Measurements from ENCODE around the gene HYAL3.

DNA sequence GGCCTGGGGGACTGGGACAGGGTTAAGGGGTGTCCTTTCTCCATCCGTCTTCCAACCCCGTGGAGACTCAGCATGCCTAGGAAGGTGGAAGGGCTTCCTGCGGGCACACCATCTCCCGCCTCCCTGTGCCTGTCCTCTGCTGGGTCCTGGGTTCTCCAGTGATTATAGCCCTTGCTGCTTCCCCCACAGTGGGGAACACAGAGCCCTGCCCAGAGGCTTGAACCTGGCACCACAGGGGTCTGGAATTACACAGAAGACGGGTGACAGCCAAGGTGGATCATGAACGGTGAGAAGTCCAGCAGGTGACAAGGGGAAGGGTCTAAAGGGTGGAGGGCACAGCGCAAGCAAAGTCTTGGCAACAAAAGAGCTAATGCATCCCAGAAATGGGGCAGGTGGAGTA lies 36.4 kb downstream of the HYAL3 start:
- TF ChIP-seq EZH2 (IDR thresholded peaks at IDR 0.05; ENCODE audit: low read depth, unreplicated experiment) (no peak), EZH2phosphoT487 (IDR thresholded peaks at IDR 0.05; ENCODE audit: unreplicated experiment) (no peak), POLR2AphosphoS5 (IDR thresholded peaks at IDR 0.05; ENCODE audit: low read depth) (no peak), JUNB (IDR thresholded peaks at IDR 0.05; ENCODE audit: unreplicated experiment) (no peak), CREB1 (CRISPR knock-in tag; IDR thresholded peaks at IDR 0.05; ENCODE audit: low read depth) (no peak), ZNF331 (CRISPR knock-in tag; IDR thresholded peaks at IDR 0.05; ENCODE audit: low read depth) (no peak), NANOG (IDR thresholded peaks at IDR 0.05; ENCODE audit: borderline replicate concordance) (no peak)
- TF ChIP-seq, protein P1, sequence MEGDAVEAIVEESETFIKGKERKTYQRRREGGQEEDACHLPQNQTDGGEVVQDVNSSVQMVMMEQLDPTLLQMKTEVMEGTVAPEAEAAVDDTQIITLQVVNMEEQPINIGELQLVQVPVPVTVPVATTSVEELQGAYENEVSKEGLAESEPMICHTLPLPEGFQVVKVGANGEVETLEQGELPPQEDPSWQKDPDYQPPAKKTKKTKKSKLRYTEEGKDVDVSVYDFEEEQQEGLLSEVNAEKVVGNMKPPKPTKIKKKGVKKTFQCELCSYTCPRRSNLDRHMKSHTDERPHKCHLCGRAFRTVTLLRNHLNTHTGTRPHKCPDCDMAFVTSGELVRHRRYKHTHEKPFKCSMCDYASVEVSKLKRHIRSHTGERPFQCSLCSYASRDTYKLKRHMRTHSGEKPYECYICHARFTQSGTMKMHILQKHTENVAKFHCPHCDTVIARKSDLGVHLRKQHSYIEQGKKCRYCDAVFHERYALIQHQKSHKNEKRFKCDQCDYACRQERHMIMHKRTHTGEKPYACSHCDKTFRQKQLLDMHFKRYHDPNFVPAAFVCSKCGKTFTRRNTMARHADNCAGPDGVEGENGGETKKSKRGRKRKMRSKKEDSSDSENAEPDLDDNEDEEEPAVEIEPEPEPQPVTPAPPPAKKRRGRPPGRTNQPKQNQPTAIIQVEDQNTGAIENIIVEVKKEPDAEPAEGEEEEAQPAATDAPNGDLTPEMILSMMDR (conservative IDR thresholded peaks at IDR 0.05; ENCODE audit: low read depth in 2 of 2) = no peak
- TF ChIP-seq, protein P2, sequence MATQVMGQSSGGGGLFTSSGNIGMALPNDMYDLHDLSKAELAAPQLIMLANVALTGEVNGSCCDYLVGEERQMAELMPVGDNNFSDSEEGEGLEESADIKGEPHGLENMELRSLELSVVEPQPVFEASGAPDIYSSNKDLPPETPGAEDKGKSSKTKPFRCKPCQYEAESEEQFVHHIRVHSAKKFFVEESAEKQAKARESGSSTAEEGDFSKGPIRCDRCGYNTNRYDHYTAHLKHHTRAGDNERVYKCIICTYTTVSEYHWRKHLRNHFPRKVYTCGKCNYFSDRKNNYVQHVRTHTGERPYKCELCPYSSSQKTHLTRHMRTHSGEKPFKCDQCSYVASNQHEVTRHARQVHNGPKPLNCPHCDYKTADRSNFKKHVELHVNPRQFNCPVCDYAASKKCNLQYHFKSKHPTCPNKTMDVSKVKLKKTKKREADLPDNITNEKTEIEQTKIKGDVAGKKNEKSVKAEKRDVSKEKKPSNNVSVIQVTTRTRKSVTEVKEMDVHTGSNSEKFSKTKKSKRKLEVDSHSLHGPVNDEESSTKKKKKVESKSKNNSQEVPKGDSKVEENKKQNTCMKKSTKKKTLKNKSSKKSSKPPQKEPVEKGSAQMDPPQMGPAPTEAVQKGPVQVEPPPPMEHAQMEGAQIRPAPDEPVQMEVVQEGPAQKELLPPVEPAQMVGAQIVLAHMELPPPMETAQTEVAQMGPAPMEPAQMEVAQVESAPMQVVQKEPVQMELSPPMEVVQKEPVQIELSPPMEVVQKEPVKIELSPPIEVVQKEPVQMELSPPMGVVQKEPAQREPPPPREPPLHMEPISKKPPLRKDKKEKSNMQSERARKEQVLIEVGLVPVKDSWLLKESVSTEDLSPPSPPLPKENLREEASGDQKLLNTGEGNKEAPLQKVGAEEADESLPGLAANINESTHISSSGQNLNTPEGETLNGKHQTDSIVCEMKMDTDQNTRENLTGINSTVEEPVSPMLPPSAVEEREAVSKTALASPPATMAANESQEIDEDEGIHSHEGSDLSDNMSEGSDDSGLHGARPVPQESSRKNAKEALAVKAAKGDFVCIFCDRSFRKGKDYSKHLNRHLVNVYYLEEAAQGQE (IDR thresholded peaks at IDR 0.05; ENCODE audit: unreplicated experiment) = no peak

Measured in GM23338 (cell line).